Peyer's patch (tissue), 4 donors: ENCODE measurements around the gene TPPP3.

Source experiments
- POLR2A ChIP-seq, 2 donors: fragments of 450-650 bp; IDR thresholded peaks; one replicate each; pipeline ENCODE4 v1.5.1; 2017; ENCODE audit warnings: antibody characterized with exemption in 2 of 2, mild to moderate bottlenecking in 2 of 2, moderate library complexity in 2 of 2
- TF ChIP-seq, protein P1 (sequence below), 6 experiments: fragments of 450-650 bp in 4 of 6; fragments of 200-600 bp in 2 of 6; sonication (generic) in 1 of 6; IDR thresholded peaks; one replicate each; pipeline ENCODE4 v1.5.1; 2017 to 2019; ENCODE audit warnings: antibody characterized with exemption in 6 of 6, mild to moderate bottlenecking in 3 of 6, moderate library complexity in 1 of 6

DNA sequence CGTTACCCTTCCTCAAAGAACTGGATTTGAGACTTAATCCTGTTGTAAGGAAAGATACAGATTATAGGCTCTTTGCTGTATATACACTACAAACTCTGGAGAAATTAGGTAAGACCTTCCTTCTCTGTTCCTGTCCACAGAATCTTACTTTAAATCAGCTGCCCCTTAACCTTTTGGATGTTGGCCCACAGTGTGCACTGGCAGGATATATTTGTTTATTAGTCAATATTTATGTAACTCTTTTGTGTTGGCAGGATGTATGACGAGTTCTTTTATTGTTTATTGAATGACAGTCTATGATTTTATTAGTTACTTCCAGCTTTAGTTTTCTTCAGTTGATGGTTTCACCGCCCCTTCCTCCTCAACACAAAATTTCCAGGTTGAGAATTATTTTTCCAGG, 47.0 kb downstream of the TPPP3 start:
- TF ChIP-seq POLR2A (IDR thresholded peaks at IDR 0.05): no peak
- TF ChIP-seq, protein P1, sequence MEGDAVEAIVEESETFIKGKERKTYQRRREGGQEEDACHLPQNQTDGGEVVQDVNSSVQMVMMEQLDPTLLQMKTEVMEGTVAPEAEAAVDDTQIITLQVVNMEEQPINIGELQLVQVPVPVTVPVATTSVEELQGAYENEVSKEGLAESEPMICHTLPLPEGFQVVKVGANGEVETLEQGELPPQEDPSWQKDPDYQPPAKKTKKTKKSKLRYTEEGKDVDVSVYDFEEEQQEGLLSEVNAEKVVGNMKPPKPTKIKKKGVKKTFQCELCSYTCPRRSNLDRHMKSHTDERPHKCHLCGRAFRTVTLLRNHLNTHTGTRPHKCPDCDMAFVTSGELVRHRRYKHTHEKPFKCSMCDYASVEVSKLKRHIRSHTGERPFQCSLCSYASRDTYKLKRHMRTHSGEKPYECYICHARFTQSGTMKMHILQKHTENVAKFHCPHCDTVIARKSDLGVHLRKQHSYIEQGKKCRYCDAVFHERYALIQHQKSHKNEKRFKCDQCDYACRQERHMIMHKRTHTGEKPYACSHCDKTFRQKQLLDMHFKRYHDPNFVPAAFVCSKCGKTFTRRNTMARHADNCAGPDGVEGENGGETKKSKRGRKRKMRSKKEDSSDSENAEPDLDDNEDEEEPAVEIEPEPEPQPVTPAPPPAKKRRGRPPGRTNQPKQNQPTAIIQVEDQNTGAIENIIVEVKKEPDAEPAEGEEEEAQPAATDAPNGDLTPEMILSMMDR (IDR thresholded peaks at IDR 0.05): no peak
